Gastrocnemius medialis (tissue), 4 donors: Measurements from ENCODE around the gene SUCLG2.

ENCODE experiments used
- CTCF ChIP-seq, 5 experiments: fragments of 450-650 bp in 3 of 5; fragments of 200-600 bp in 2 of 5; sonication (generic) in 2 of 5; IDR thresholded peaks in 4 of 5; conservative IDR thresholded peaks in 1 of 5; 1 replicate in 4 of 5; 2 replicates in 1 of 5; pipeline ENCODE4 v1.5.1; 2016 to 2019; ENCODE audit warnings: antibody characterized with exemption in 5 of 5, mild to moderate bottlenecking in 3 of 5, moderate library complexity in 3 of 5
- POLR2A ChIP-seq, 2 donors: fragments of 450-650 bp; IDR thresholded peaks; one replicate each; pipeline ENCODE4 v1.6.1; 2017; ENCODE audit warnings: antibody characterized with exemption in 2 of 2, mild to moderate bottlenecking in 2 of 2, moderate library complexity in 2 of 2

GRCh38 chr3:67325231-67325630 is 329.2 kb downstream of the SUCLG2 start:
- TF ChIP-seq CTCF (IDR thresholded peaks at IDR 0.05 in 4 of 5, conservative IDR thresholded peaks at IDR 0.05 in 1 of 5) (no peak), POLR2A (IDR thresholded peaks at IDR 0.05) (no peak)
